Loucy (cell line): ENCODE data around the gene MYCN.
"Not testable (repeated sequence)": the region's sequence is repeated elsewhere in the genome, so short reads cannot be mapped to it uniquely, and the experiment has no call there.

Experiments used
- H2AFZ ChIP-seq: fragments of 200-600 bp; sonication (generic); 2 replicates; pipeline ENCODE4 v1.6.0; 2016; ENCODE audit warnings: antibody characterized with exemption, mild to moderate bottlenecking, low read length, moderate library complexity
- H3F3A ChIP-seq: fragments of 200-600 bp; 2 replicates; pipeline ENCODE4 v1.6.0; 2016; ENCODE audit warnings: antibody characterized with exemption, low read depth, mild to moderate bottlenecking
- H3K27me3 ChIP-seq: fragments of 200-600 bp; sonication (generic); 2 replicates; pipeline ENCODE4 v1.6.1; 2014; ENCODE audit warnings: low read length, mild to moderate bottlenecking; ENCODE audit not compliant: insufficient read depth, poor library complexity, severe bottlenecking
- H3K36me3 ChIP-seq: fragments of 200-600 bp; sonication (generic); 2 replicates; pipeline ENCODE4 v1.6.1; 2016; ENCODE audit warnings: low read length; ENCODE audit not compliant: insufficient read depth
- H3K4me1 ChIP-seq: fragments of 200-600 bp; sonication (generic); 2 replicates; pipeline ENCODE4 v1.5.1; 2014; ENCODE audit warnings: low read length, mild to moderate bottlenecking; ENCODE audit not compliant: insufficient read depth, poor library complexity, severe bottlenecking
- H3K4me2 ChIP-seq: fragments of 200-600 bp; sonication (generic); 2 replicates; pipeline ENCODE4 v1.6.0; 2014; ENCODE audit warnings: antibody characterized with exemption, low read length, low read depth, mild to moderate bottlenecking; ENCODE audit not compliant: poor library complexity, severe bottlenecking
- H3K4me3 ChIP-seq: fragments of 200-600 bp; sonication (generic); 2 replicates; pipeline ENCODE4 v1.5.1; 2014; ENCODE audit warnings: low read length, mild to moderate bottlenecking, mixed read lengths; ENCODE audit not compliant: poor library complexity, severe bottlenecking
- H3K79me2 ChIP-seq: fragments of 200-600 bp; sonication (generic); 2 replicates; pipeline ENCODE4 v1.6.1; 2014; ENCODE audit warnings: low read length; ENCODE audit not compliant: insufficient read depth
- H3K9ac ChIP-seq: fragments of 200-600 bp; sonication (generic); 2 replicates; pipeline ENCODE4 v1.6.0; 2014; ENCODE audit warnings: mild to moderate bottlenecking, low read depth, low read length, moderate library complexity; ENCODE audit not compliant: poor library complexity, severe bottlenecking
- H3K9me2 ChIP-seq: fragments of 200-600 bp; sonication (generic); replicated peaks from 2 replicates; pipeline ENCODE4 v1.6.1; 2016; ENCODE audit warnings: low read depth, low read length, mixed read lengths
- H3K9me3 ChIP-seq: fragments of 200-600 bp; sonication (generic); 2 replicates; pipeline ENCODE4 v1.6.1; 2014; ENCODE audit warnings: mild to moderate bottlenecking, antibody characterized with exemption, low read length, low read depth; ENCODE audit not compliant: insufficient read depth
- H4K20me1 ChIP-seq: fragments of 200-600 bp; sonication (generic); 2 replicates; pipeline ENCODE4 v1.6.0; 2014; ENCODE audit warnings: antibody characterized with exemption, low read length, mild to moderate bottlenecking; ENCODE audit not compliant: insufficient read depth, poor library complexity, severe bottlenecking
- CTCF ChIP-seq: fragments of 200-600 bp; sonication (generic); conservative IDR thresholded peaks from 2 replicates; pipeline ENCODE4 v1.5.1; 2014; ENCODE audit warnings: mild to moderate bottlenecking, antibody characterized with exemption, low read length
- EZH2phosphoT487 ChIP-seq: fragments of 200-600 bp; IDR thresholded peaks from 2 replicates; pipeline ENCODE4 v1.6.1; 2018; ENCODE audit warnings: antibody characterized with exemption, mild to moderate bottlenecking, moderate library complexity, borderline replicate concordance

MYCN gene

DNA sequence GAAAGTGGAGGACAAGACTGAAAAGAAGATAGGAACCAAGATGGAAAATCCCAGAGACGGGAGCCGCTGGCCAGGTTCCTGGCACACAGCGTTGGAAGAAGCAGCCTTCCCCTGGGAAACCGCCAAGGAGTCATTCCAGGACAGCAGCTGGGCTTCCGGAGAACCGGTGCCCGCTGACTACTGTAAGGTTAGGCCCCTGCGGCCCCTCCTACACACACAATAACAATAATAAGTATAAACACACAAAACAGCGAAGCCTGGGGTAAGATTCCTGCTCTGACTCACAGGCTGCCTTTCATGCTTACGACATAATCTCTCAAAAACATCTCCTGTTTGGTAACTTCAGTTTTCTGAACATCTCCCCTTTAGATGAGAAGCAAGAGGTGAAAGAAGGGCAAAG, 28.1 kb upstream of the MYCN start:
- no peaks in the 10 kb centered on the region for H3K4me1 ChIP-seq

GRCh38 chr2:15913146-15913545, 27.2 kb upstream of the MYCN start:
- Histone ChIP-seq H4K20me1 (no peaks in the 10 kb centered on the region), H3F3A (no peaks in the 10 kb centered on the region), H2AFZ (no peak overlapping the region), H3K27me3 (no peaks in the 10 kb centered on the region), H3K9ac (no peak overlapping the region), H3K36me3 (no peaks in the 10 kb centered on the region), H3K9me3 (no peaks in the 10 kb centered on the region), H3K4me2 (no peak overlapping the region), H3K79me2 (no peaks in the 10 kb centered on the region), H3K9me2 (no peaks in the 10 kb centered on the region), H3K4me1 (no peaks in the 10 kb centered on the region), H3K4me3 (no peak overlapping the region)
- TF ChIP-seq CTCF (no peak), EZH2phosphoT487 (no peak)

More for the DNA sequence above, 28.1 kb upstream of the MYCN start:
- Histone ChIP-seq H2AFZ (no peak overlapping the region), H3K27me3 (no peaks in the 10 kb centered on the region), H3K4me2 (no peak overlapping the region), H4K20me1 (no peaks in the 10 kb centered on the region), H3K9me3 (no peaks in the 10 kb centered on the region), H3K79me2 (no peaks in the 10 kb centered on the region), H3K4me3 (no peak overlapping the region), H3F3A (no peaks in the 10 kb centered on the region), H3K9ac (no peak overlapping the region), H3K36me3 (no peaks in the 10 kb centered on the region), H3K9me2 (no peaks in the 10 kb centered on the region)
- no peak for TF ChIP-seq CTCF
- no peak for TF ChIP-seq EZH2phosphoT487

DNA sequence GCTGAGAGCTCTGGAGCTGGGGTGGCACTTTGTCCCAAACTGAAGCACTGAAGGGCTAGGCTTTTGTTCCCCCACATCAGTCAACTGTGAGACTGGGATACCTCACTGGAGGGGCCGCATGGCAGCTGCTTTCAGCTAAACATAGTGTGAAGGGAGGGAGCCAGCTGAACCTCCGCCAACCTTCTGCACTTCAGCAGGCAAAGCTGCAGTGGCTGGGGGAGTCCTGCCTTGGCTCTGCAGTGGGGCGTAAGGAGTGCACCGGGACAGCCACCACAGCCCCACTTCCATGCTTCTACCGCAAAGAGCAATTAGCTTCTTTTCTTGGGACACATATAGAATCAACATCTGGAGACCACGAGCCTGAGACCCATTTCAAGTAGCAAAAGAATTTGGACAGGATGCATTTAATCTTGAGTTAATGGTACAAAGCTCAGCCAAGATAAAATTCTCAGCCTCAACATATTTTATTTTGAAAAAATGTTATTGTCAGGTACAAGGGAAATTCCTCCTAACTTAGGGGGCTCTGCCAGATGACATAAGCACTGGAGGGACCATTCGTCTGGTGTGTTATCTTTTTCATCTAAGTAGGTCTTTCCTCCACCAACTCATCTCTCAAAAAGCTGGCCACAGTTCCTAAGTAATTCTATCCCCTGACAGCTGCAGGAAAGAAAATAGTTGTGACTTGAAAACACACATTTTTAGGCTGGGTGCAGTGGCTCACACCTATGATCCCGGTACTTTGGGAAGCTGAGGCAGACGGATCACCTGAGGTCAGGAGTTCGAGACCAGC, 25.6 kb upstream of the MYCN start:
- no peaks in the 10 kb centered on the region for H3K27me3 ChIP-seq
- no peak overlapping the region for H3K9ac ChIP-seq
- H2AFZ ChIP-seq, result no peak overlapping the region
- no peaks in the 10 kb centered on the region for H3K4me1 ChIP-seq
- H3K79me2 ChIP-seq, result no peaks in the 10 kb centered on the region
- H3K36me3 ChIP-seq, result no peaks in the 10 kb centered on the region
- H3K9me3 ChIP-seq, result no peaks in the 10 kb centered on the region
- no peaks in the 10 kb centered on the region for H3K9me2 ChIP-seq
- H3K4me3 ChIP-seq, result no peak overlapping the region
- H4K20me1 ChIP-seq, result no peaks in the 10 kb centered on the region
- H3K4me2 ChIP-seq, result no peak overlapping the region
- no peaks in the 10 kb centered on the region for H3F3A ChIP-seq
- TF ChIP-seq EZH2phosphoT487 (no peak), CTCF (no peak)

- H3K27me3 ChIP-seq, H3F3A ChIP-seq, H3K9me3 ChIP-seq, H3K9me2 ChIP-seq, H3K4me1 ChIP-seq, H2AFZ ChIP-seq, H3K4me2 ChIP-seq, H3K79me2 ChIP-seq, H4K20me1 ChIP-seq, H3K4me3 ChIP-seq, H3K9ac ChIP-seq, H3K36me3 ChIP-seq: not testable (repeated sequence)
These were observed 24.8 kb upstream of the MYCN start for GRCh38 chr2:15915546-15915945.
